Left hindlimb (tissue), 1 donor: ENCODE measurements around the gene CLSTN2.

ENCODE experiments used
- DNase-seq: peaks from one replicate; pipeline ENCODE4 v3.0.0-alpha.2; 2018

CLSTN2 gene

DNA sequence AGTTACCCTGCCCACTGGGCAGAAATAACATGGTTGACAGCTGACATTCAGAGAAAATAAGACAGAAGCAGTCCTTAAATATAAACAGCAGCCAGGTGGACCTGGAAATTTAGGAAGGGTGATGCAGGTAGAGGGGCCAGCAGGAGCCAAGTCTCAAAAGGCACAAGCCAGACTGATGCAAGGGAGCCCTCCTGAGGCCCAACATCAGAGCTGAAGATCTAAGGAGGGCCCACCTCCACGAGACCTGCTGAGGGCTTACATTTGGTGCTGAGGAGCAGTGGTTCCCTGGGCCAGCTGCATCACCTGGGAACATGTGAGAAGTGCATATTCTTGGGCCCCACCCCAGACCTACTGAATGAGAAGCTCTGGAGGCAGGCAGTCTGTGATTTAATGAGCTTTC, 637.3 kb downstream of the CLSTN2 start:
- DNase-seq = no peak

DNA sequence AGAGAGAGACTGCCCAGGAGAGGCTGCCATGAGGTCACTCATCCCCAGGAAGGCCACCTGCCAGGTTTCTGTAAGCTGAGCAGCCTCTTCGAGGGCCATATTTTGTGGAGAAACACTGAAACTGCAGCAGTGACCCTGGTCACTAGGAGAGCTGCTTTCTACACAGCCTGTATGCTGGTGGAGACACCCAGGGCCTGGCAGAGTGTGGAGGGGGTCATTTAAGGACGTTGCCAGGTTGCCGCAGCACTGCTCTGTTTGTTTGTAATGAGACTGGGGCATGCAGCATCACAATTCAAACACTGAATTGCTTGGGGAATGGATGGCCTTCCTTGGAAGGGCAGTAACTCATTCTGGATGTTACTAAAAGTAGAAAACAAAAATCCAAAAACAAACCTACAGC, 638.0 kb downstream of the CLSTN2 start:
- no peak for DNase-seq

DNA sequence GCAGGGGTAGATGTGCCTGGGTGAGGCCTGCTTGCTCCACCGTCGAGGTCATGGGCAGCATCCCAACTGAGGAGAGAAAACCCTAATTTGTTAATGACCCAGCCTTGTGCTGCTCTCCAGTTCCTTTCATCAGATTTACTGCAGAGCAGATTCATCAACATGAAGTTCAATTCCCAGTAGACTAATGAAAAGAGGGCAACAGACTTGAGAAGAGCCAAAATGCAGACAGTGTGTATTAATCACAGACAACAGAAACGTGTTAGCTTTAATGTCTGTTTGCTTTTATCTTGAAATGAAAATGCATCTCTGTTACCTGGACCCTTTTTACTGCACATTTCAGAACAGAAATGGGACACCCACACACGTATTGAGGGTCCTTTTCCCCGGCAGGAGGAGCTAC, 639.4 kb downstream of the CLSTN2 start:
- DNase-seq = no peak

DNA sequence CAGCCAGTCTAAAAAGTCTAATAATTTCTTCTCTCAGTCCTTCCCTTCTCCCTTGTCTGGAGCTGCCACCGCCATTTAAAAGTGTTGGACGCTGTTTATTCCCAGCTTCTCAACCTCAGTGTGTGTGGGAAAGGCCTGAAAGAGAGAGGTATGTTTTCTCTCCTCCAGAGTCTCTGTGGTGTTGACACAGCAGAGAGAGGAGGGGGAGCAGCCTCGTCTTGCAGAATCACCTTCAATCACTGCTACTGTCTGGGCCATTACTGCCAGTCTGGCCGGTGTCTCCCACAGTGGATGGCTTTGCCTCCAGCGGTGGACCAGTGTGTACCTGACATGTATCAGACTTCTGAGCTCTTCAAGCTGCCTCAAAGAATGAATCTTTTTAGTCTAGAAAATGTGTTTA, 641.5 kb downstream of the CLSTN2 start:
- DNase-seq = no peak

DNA sequence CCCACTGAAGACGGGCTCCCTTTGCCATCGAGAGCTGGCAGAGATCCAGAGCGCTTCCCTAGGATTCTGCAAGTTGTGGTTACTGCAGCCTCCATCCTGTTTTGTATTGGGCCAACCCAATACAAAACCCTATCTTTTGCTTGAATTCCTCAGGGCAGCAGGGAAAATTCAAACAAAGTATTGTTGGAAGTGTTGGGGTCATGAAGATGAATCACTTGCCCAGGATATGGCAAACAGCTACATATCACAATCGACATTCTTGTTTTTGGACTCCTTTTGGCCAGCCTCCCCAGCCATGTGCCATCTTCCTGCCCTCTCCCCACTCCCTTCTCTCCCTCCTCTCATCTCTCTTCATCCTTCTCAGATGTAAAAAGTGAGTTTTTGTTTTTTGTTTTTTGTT, 642.9 kb downstream of the CLSTN2 start:
- DNase-seq = no peak

DNA sequence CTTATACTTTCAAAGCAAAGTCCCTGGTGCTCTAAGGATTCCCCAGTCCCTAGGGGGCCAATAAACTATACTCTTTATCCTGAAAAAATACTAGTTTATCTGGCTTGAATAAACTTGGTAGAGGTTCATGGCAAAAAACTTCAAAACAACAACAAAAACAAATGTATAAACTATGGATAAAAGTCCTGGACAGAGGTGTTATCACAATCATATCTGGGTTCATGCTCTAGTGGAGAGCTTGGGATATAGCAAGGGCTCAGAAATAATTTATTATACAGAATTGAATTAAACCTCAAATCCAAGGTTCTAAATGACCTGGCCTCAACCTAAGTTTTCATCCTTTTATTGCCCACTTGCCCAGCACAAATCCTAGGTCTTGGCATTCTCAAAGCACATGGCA, 644.3 kb downstream of the CLSTN2 start:
- DNase-seq = no peak

DNA sequence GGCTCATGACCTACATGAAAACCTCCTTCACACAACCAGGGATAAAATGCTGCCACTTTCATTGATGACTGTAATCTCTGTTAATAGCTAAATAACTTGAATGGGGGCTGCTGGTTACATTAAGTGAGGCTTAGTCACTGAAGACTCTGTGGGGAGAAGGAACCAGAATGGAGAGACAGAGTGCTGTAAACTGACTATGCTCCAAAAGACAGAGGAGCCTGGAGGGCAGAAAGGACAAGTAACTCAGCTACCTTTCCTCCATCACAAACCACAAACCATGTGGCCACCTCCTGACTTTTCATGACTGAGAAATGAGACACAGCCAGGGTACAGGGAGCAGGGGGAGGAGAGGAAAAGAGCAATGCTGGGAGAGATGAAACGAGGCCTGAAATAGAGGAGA, 645.8 kb downstream of the CLSTN2 start:
- no peak for DNase-seq

DNA sequence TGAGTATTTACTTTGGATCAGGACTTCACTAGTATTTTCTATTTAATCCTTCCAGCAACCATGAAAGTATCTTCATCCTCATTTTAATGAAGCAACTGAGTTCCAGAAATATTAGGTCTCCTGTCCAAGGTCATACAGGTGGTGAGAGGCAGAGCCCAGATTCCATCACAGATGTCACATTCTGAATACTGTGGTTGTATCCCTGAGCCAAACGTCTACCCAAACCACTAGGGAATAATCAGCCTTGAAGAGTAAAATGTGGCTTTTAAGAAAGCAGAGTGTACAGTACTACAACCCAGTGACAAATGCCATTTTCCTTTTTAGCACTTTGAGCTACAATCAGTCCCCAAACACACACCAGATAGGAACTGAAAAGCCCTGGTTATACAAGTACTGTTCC, 649.6 kb downstream of the CLSTN2 start:
- DNase-seq = no peak

DNA sequence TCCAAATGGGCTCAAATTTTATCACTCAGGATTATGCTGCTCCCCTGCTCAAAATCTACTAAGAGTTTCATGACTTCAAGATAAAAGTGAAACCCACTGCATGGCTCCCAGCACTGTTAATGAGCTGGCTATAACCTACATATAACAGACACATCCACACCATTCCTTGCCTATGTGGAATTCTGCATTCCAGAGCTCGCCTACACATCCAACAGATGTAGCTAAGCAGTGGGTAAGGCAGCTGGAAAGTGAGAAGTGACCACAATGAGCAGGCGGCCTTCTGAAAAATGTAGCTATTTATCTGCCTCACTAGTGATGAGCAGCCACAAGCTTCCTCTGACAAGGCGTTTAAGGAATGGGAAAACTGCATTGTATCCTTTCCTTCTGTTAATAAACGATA, 650.8 kb downstream of the CLSTN2 start:
- DNase-seq = no peak

DNA sequence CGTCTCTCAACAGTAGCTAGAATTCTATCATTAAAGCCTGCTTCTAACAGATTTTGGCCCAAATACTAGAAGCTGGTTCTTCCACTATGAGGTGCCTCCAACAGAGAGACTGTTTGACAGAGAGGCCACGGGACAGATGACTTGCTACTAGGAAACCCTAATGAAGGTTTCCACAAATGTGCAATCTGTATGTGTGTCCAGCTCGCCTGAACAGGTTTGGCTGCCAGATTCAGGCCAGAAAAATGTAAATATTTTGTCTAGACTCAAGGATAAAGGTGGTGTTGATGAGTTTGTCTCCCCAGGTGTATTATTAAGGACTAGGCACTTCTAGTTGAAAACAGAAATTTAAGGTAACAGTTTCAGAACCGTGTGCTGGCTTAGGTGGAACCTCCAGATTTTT, 651.3 kb downstream of the CLSTN2 start:
- no peak for DNase-seq

DNA sequence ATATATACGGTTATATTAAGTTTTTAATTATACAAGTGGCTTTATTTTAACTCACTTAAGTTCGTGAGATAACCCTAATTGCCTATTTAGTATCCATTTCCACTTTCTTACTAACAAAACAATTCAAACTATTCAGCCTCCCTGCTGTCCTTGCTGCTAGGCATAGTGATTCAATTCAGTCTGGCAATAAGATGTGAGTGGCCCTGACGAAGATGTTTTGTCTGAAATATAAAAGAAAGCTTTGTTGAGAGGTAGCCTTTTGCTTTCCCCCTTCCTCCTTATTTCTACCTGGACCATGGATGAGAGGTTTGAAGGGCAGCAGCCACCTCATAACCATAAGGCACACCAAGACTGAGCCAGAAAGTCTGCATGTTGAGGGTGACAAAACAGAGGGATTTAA, 653.6 kb downstream of the CLSTN2 start:
- DNase-seq = no peak

DNA sequence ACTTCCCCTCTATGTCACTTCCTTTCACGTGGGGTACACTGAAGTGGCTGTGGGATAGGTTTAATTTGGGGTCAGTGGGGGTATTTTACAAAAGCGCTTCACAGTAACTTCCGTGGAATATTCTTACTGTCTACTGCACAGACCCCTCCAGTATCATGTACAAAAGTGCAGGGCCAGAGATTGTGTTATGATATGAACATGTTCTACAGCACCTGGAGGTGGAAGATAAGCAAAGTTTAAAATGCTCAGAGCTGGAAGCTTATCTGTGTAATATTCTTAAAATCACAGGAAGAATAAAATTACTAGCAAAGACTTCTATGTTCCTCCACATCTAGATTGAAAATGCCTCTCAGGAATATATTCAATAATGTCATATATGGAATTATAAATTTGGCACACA, 658.8 kb downstream of the CLSTN2 start:
- no peak for DNase-seq

DNA sequence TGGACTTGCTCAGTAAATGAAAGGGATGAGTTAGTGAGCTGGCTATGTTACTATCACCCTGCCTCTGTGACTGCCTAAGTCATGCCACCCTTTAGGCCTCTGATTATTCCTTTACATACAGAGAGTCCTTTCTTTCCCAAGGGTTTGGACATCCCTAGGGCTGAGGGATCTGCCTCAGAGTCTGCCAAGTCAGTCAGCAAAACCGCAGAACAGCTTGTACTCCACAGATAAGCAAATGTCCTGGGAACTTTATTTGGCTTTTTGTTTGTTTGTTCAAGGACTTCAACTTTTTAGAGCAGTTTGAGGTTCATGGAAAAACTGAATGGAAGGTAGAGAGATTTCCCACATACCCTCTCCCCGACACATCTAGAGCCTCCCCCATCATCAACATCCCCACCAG, 660.3 kb downstream of the CLSTN2 start:
- DNase-seq = no peak

DNA sequence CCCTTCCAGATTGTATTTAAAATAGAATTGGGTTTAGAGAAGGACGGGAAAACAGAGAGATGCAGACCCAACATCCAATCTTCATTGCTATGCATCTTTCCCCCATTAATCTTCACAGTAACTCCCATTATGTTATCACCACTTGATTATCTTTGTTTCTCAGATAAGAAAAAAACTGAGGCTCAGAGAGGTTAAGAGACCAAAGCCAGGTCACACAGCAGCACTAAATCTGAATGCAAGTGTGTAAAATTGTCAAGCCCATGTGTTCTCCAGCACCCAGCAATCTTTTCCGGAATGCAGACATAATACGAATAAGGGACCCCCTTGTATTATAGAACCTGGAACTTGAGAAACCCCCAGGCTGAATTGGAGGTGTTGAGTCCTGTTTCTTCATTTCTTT, 662.4 kb downstream of the CLSTN2 start:
- DNase-seq = no peak

DNA sequence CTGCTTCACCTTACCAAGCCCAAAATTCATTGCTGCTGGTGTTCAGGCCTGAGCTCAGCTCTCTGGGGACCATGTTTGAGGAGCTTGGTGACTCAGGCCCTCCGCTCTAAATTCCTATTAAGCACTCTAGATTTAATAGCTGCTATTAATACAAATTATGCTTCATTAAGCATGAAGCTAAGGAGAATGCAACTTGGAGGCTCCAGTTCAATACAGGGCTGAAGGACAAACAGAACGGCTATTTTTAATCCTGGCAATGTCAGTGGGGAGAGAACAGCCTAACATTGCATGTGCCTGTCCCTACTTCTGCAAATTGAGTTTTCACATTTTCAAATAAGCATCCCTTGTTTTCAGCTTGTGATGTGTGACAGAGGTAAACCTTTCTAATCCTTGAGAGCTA, 662.8 kb downstream of the CLSTN2 start:
- DNase-seq = no peak

DNA sequence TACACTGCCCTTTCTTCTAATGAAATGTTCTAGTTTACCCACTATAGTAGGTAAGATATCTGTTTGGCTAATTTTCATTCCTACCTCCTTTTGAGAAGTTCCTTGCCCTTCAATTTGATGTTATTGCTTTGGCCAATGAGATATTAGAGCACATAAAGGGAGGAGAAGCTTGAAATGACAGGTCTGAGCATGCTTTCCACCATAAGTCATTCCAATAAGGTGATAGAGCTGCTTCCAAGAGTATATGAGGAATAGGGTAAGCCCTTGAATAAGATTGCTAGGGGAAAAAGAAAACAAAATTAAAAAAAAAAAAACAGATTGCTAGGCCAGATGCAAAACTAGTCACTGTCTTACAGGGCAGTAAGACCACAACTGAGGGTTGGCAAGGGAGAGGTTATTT, 664.0 kb downstream of the CLSTN2 start:
- DNase-seq = no peak

DNA sequence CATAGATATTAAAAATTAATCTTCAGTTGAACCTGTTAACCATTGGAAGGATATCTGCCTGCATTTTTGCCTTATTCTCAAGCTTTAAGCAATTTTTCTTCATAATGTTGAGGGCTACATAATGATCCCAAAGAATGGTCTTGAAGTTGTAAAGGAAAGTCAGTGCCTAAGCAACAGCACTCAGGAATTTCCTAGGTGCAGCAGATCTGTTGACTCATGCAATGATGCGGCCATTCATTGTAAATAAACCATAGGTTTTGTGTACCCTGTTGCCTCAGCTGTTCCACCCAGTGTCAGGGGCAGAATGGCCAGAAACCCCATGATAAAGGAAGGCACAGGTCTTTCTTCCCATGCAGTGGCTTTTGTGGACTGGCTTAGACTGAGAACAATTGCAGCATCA, 664.5 kb downstream of the CLSTN2 start:
- no peak for DNase-seq

DNA sequence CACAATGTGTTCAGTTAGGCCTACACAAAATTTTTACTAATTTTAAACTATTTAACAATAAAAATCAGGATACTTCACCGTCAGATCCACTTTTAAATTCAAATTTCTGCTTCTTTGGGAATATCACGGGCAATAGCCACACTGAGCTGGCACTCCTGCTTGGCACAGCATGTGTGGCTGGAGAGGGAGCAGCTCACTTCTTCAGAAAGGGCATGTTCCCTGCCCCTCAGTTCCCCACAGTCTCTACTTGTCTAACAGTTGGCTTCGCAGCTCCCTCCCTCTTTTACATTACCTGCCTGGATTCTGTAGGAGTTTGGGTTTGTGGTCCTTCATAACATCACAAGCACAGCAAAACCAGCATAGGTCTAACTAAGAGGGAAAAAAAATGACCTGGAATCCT, 666.9 kb downstream of the CLSTN2 start:
- DNase-seq = no peak

DNA sequence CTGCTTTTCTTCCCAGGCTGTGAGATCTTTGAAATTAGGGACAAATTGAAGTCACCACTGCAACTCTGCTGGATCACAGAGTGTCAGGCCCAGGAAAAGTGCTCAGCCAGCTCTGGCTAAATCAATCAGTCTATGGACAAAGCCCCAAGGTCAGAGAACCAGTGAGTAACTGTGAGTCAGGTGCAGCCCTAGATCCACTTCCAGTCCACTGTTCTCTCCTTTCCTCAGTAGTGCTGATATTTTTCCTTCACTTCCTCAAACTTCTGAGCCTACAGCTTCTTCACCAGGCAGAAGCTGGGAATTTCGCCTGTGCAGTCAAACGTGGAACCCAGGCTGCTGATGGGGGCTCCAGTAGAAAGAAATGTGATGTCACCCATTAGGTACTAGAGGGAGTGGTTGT, 667.8 kb downstream of the CLSTN2 start:
- DNase-seq = no peak

DNA sequence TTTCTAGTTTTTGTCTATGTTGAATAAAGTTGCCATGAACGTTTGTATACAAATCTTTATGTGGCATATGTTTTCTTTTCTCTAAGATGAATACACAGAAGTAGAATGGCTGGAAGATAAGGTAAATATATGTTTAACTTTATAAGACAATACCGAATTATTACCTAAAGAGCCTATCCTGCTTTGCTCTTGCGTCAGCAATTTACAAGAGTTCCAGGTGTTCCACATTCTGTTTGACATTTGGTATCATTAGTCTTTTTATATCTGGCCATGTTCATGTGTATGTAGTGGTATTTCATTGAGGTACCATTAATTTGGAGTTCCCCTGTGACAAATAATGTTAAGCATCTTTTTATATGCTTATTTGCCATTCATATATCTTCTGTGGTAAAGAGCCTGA, 668.8 kb downstream of the CLSTN2 start:
- DNase-seq = no peak

DNA sequence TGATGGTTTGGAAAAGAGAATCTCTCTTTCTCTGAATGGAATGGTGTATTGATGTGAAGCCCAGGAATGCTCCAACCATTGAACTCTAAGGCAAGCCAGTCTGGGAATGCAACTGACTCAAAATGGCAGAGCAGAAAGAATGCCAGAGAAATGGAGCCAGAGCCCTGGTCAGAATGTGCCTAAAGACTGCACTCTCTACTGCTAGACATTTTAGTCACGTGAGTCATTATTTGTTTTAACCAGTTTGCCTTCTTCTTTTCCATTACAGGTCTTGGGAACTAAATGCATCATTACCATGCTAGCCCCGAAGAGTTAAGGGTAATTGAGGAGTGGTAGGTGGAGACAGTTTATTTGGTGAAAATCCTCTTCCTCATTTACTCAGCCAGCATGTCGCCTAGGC, 675.6 kb downstream of the CLSTN2 start:
- no peak for DNase-seq

DNA sequence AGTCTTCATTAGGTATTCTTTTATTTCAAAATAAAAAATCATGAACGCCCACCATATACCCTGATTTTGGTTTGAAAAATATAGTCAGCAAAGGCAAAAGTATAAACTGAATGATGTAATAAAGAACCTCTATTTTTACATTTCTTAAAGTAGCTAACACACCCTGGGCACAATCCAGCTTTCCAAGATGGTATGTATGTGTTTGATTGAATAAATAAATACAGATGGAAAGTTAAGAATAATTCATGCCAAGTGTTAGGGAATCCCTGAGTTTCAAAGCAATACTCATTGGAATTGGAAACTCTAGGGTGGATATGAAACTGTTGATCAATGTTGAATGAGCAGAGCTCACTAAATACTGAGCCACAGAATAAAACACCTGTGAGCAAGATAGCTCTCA, 679.0 kb downstream of the CLSTN2 start:
- no peak for DNase-seq

DNA sequence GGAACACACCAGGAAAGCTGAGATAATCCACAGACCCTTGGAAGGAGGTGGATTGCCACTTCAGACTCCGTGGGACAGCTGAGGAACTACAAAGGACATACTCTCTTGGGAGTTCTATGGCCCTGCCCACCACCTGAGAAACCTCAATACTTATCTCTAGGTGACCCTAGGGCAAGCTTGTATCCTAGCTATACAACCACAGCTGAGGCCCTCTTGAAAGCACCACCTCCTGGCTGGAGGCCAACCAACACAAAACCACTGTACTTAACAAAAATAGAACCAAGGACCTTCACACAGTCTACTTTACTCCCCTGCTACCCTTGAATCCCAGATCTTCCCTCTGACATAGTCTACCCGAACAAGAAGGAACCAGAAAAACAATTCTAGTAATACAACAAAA, 682.1 kb downstream of the CLSTN2 start:
- no peak for DNase-seq

DNA sequence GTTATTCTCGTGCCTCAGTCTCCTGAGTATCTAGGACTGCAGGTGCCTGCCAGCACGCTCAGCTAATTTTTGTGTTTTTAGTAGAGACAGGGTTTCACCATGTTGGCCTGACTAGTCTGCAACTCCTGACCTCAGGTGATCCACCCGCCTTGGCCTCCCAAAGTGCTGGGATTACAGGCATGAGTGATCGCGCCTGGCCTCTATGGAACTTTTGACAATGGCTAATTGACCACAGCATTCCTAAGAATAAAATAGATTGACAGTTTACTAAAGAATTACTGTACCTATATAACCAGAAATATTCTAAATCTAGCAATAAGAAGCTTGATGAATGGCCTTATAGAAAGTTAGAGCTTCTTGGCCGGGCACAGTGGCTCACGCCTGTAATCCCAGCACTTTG, 691.9 kb downstream of the CLSTN2 start:
- no peak for DNase-seq
